ENCODE data around the gene PLCG2. TPM values are rescaled to one million over a fixed set of nuclear protein-coding genes. Genes with fewer than 3 reads are reported as not detected.

Gene PLCG2
- total and polyA plus RNA-seq, 8 donors: 5.1 to 48.7 (median 9.4) TPM

DNA sequence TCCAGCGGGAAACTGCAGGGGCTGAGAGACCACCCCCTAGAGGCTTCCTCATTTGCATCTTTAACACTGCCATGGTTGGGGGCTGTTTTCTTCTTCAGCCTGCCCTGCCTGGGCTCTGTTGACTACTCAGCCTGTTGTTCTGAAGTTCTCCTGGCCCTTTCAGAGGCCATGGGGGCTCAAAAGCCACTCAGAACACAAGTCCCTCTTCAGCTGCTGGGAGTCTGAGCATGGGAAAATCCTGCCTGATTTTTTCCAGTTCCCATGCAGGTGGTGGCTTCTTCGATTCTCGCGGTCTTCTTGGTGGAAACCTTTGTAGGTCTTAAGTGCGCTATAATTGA is 36.3 kb downstream of the PLCG2 start:
- Histone ChIP-seq H3K9me3 (no peaks in the 10 kb centered on the region), H3K4me1 (peaks cover 0 to 31% of the 10 kb centered on the region in 2 donors), H3K27ac (peak overlapping the region in 1 of 2 donors; percentile 4), H3K27me3 (no peaks in the 10 kb centered on the region), H3K4me3 (no peak overlapping the region), H3K36me3 (no peaks in the 10 kb centered on the region)
- intact Hi-C loops (cut with DNase I): no loop called here
- DNase-seq (no peak), ATAC-seq (no peak)
- TF ChIP-seq, protein P1, sequence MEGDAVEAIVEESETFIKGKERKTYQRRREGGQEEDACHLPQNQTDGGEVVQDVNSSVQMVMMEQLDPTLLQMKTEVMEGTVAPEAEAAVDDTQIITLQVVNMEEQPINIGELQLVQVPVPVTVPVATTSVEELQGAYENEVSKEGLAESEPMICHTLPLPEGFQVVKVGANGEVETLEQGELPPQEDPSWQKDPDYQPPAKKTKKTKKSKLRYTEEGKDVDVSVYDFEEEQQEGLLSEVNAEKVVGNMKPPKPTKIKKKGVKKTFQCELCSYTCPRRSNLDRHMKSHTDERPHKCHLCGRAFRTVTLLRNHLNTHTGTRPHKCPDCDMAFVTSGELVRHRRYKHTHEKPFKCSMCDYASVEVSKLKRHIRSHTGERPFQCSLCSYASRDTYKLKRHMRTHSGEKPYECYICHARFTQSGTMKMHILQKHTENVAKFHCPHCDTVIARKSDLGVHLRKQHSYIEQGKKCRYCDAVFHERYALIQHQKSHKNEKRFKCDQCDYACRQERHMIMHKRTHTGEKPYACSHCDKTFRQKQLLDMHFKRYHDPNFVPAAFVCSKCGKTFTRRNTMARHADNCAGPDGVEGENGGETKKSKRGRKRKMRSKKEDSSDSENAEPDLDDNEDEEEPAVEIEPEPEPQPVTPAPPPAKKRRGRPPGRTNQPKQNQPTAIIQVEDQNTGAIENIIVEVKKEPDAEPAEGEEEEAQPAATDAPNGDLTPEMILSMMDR (IDR thresholded peaks at IDR 0.05): no peak

DNA sequence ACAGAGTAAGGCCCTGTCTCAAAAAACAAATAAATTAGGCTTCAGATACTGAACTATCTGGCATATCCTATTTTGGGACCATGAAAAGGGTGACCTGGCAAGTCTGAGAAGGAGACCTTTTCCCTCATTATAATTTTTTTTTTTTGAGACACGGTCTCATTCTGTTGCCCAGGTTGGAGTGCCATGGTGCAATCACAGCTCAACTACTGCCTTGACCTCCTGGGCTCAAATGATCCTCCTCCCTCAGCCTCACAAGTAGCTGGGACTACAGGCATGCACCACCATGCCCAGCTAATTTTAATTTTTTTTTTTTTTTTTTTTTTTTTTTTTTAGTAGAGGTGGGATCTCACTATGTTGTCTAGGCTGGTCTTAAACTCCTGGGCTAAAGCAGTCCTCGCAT is 37.3 kb downstream of the PLCG2 start:
- no peak overlapping the region for H3K27ac ChIP-seq
- no peak for DNase-seq
- no peak for ATAC-seq
- H3K4me1 ChIP-seq: peaks cover 0 to 34% of the 10 kb centered on the region in 2 donors
- TF ChIP-seq, protein P1 (IDR thresholded peaks at IDR 0.05): no peak
- intact Hi-C loops (cut with DNase I): no loop called here
- no peaks in the 10 kb centered on the region for H3K9me3 ChIP-seq
- no peaks in the 10 kb centered on the region for H3K36me3 ChIP-seq
- no peaks in the 10 kb centered on the region for H3K27me3 ChIP-seq
- H3K4me3 ChIP-seq: no peak overlapping the region

DNA sequence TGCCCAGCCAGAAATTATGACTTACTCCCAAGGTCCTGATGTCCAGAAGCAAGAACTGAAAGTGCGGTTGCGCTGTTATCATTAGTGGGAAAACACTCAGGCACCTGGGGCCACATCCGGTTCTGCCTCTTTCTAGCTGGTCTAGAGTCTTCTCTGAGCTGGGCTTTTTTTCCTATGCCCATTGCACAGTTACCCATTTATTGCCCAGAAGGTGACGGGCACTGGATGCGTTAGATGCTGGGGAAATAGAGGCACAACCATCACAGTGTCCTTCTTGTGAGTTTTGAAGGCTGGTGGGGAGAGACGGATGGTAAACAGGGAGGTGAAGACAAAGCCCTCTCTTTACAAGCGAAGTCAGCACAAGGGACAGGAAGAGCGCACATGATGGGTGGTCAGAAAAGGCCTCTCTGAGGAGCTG is 37.7 kb downstream of the PLCG2 start:
- Histone ChIP-seq H3K9me3 (no peaks in the 10 kb centered on the region), H3K4me3 (no peak overlapping the region), H3K27ac (no peak overlapping the region), H3K4me1 (peaks cover 0 to 38% of the 10 kb centered on the region in 2 donors), H3K36me3 (no peaks in the 10 kb centered on the region), H3K27me3 (no peaks in the 10 kb centered on the region)
- intact Hi-C loops (cut with DNase I): no loop called here
- TF ChIP-seq, protein P1 (IDR thresholded peaks at IDR 0.05): no peak
- no peak for DNase-seq
- ATAC-seq: no peak

DNA sequence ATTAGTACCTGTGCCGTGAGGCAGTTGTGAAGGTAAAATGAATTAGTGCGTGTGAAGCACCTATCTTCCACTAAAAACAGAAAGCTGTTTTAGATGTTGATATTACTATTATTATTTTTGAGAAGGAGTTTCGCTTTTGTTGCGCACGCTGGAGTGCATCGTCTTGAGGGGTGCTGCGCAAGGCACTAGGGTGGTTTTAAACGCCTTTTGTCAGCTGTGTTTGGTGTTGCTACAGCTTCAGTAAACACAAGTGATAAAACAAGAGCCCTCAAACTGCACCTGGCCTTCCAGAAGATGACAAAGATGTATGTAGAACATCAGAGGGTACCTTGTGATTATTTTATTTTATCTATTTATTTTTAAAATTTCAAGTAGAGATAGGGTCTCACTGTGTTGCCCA is 38.2 kb downstream of the PLCG2 start:
- Histone ChIP-seq H3K36me3 (no peaks in the 10 kb centered on the region), H3K27me3 (no peaks in the 10 kb centered on the region), H3K4me3 (no peak overlapping the region), H3K27ac (peak overlapping the region in 1 of 2 donors; percentile 76), H3K9me3 (no peaks in the 10 kb centered on the region), H3K4me1 (peaks cover 0 to 40% of the 10 kb centered on the region in 2 donors)
- intact Hi-C loops (cut with DNase I): no loop called here
- ATAC-seq (no peak), DNase-seq (no peak)
- TF ChIP-seq, protein P1 (IDR thresholded peaks at IDR 0.05): no peak

DNA sequence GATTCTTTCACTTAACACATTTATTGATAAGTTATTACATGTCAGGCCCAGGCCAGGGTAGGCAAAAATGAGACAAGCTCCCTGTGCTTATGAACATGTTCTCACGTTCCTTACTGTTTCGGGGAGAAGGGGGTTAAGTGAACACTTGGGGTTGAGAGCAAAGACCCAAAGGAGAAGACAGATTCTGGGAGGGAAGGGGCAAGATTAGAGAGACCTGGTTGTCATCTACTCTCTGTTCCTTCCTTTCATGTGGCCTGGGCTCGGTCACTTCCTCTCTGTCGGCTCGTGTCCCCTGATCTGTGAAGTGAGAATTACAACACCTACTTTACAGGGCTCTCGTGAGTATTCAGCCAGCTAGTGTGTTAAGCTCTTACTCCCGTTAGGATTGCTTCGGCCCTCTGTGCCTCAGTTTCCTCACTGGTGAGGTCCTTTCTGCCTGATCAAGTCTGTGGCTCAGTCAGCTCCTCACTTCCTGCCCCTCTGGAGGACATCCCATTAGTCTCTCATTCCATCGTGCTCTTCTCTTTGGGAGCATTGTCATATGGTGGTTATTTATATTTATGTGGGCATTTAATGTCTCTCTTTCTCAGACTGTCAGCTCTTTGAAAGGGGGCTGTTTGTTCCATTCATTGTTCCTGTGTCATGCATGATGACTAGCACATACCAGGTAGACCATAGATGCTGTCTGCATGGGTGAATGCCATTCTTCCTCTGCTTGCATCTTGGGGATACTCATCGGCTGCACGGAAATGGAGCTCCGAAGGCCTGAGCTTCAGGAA is 38.9 kb downstream of the PLCG2 start:
- intact Hi-C loops (cut with DNase I): no loop called here
- ATAC-seq (peak; percentile 56), DNase-seq (no peak)
- H3K4me3 ChIP-seq: no peak overlapping the region
- TF ChIP-seq, protein P1 (IDR thresholded peaks at IDR 0.05): no peak
- H3K9me3 ChIP-seq: no peaks in the 10 kb centered on the region
- H3K4me1 ChIP-seq: peaks cover 0 to 46% of the 10 kb centered on the region in 2 donors
- H3K27ac ChIP-seq: peak overlapping the region in 1 of 2 donors; percentile 76
- H3K27me3 ChIP-seq: no peaks in the 10 kb centered on the region
- H3K36me3 ChIP-seq: no peaks in the 10 kb centered on the region

Data from left lung (tissue), 10 donors.